Breast epithelium (tissue), 4 donors: ENCODE measurements around the gene TATDN2. TPM values are rescaled to one million over a fixed set of nuclear protein-coding genes. Genes with fewer than 3 reads are reported as not detected.

Experiments
- DNase-seq, 2 donors: peaks; one replicate each; pipeline ENCODE4 v3.0.0-alpha.2; 2019; ENCODE audit warnings: low spot score in 2 of 2
- H3K27ac ChIP-seq, 2 donors: fragments of 200-600 bp; sonication (generic) in 1 of 2; one replicate each; pipeline ENCODE4 v1.5.1; 2016 to 2019; ENCODE audit warnings: mild to moderate bottlenecking in 1 of 2
- H3K27me3 ChIP-seq, 2 donors: fragments of 200-600 bp; sonication (generic) in 1 of 2; one replicate each; pipeline versions ENCODE4 v1.5.1 to v1.6.0; 2017 to 2019; ENCODE audit warnings: control low read depth in 1 of 2, mild to moderate bottlenecking in 1 of 2
- H3K36me3 ChIP-seq: fragments of 200-600 bp; one replicate; pipeline ENCODE4 v1.5.1; 2019
- H3K4me1 ChIP-seq, 2 donors: fragments of 200-600 bp; sonication (generic); one replicate each; pipeline ENCODE4 v1.5.1; 2016 to 2019; ENCODE audit warnings: control low read depth in 1 of 2
- H3K4me3 ChIP-seq, 3 donors: fragments of 200-600 bp; sonication (generic); 1 replicate in 2 of 3; 2 replicates in 1 of 3; pipeline ENCODE4 v1.5.1; 2016 to 2019; ENCODE audit warnings: mild to moderate bottlenecking in 3 of 3, moderate library complexity in 2 of 3
- H3K9me3 ChIP-seq, 2 donors: fragments of 200-600 bp; sonication (generic) in 1 of 2; one replicate each; pipeline ENCODE4 v1.5.1; 2016 to 2019; ENCODE audit warnings: control low read depth in 1 of 2
- CTCF ChIP-seq, 3 donors: fragments of 450-650 bp; IDR thresholded peaks; one replicate each; pipeline ENCODE4 v1.5.1; 2016 to 2017; ENCODE audit warnings: antibody characterized with exemption in 3 of 3, mild to moderate bottlenecking in 3 of 3, moderate library complexity in 3 of 3
- POLR2A ChIP-seq: fragments of 450-650 bp; IDR thresholded peaks from one replicate; pipeline ENCODE4 v1.6.1; 2016; ENCODE audit warnings: antibody characterized with exemption, mild to moderate bottlenecking, moderate library complexity
- POLR2AphosphoS5 ChIP-seq, 3 donors: sonication (generic); formaldehyde crosslinking; IDR thresholded peaks; one replicate each; pipeline ENCODE4 v1.6.1; 2017; ENCODE audit warnings: antibody characterized with exemption in 3 of 3
- intact Hi-C: fragments of 100-400 bp; cut with DNase I; formaldehyde crosslinking; loops from one replicate; pipeline ENCODE4 v1.15.1; 2023; ENCODE audit warnings: low total_unique reads
- total RNA-seq, 3 donors: library from RNA; depleted of rRNA; stranded (reverse); fragments of >200 nt; gene quantifications; one replicate each; pipeline ENCODE4 v1.1.0, GENCODE V29; 2016

TATDN2 gene
- total RNA-seq, 3 donors from 2014 or later = 14.6 to 19.3 (median 18.7) TPM

- H3K36me3 ChIP-seq = no peaks in the 10 kb centered on the region
- H3K27me3 ChIP-seq = no peaks in the 10 kb centered on the region
- H3K4me1 ChIP-seq = peaks cover 0 to 4% of the 10 kb centered on the region in 2 donors
- H3K27ac ChIP-seq = no peak overlapping the region
- no peak for DNase-seq
- intact Hi-C loops = no loop called here
- no peaks in the 10 kb centered on the region for H3K9me3 ChIP-seq
- no peak overlapping the region for H3K4me3 ChIP-seq
- TF ChIP-seq CTCF (IDR thresholded peaks at IDR 0.05) = no peak
- no peak for TF ChIP-seq POLR2AphosphoS5 (IDR thresholded peaks at IDR 0.05)
- TF ChIP-seq POLR2A = no peak
Measured at GRCh38 chr3:10280571-10280970, 32.3 kb downstream of the TATDN2 start.

DNA sequence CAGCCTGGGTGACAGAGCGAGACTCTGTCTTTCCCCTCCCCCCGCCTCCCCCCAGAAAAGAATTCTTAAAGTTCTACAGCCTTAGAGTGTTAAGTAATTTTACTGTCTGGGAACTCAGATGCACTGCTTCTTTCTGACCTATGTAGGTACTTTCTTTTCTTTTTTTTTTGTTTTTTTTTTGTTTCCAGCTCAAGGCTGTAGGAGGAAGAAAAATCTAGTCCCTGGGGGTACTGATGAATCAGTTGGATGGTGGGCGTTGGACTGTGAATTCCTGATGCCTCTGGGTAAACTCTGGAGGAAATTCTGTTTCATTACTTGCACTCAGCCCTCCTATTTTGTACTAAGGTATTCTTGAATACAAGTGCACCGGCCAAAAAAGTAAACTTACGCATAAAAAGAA lies 33.7 kb downstream of the TATDN2 start:
- peak overlapping the region in 1 of 2 donors; percentile 26 for H3K27ac ChIP-seq
- no peak overlapping the region for H3K4me3 ChIP-seq
- TF ChIP-seq POLR2A (no peak), CTCF (IDR thresholded peaks at IDR 0.05) (no peak), POLR2AphosphoS5 (IDR thresholded peaks at IDR 0.05) (no peak)
- no peaks in the 10 kb centered on the region for H3K9me3 ChIP-seq
- no peak for DNase-seq
- intact Hi-C loops = no loop called here
- no peaks in the 10 kb centered on the region for H3K36me3 ChIP-seq
- peaks cover 0 to 8% of the 10 kb centered on the region in 2 donors for H3K4me1 ChIP-seq
- H3K27me3 ChIP-seq = no peaks in the 10 kb centered on the region

DNA sequence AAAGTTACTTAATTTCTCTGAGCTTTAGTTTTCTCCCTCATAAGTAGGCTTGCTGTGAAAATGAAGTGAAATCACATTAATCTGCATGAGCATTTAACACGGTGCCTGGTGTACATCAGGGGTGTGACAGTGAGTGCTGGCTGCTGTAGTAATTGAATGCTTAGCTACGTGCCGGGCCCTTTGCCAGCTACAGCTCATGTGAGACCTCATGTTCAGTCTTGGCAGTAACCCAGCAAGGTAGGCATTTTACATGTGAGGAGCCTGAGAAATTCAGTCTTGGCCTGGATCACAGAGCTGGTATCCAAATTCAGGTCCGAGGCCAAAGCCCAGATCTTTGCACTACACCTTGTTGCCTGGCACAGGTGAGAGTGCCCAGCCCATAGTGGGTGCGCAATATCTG lies 35.4 kb downstream of the TATDN2 start:
- intact Hi-C loops = no loop called here
- Histone ChIP-seq H3K4me3 (no peak overlapping the region), H3K27me3 (no peaks in the 10 kb centered on the region), H3K4me1 (peaks cover 0 to 8% of the 10 kb centered on the region in 2 donors), H3K27ac (no peak overlapping the region), H3K36me3 (no peaks in the 10 kb centered on the region), H3K9me3 (no peaks in the 10 kb centered on the region)
- TF ChIP-seq POLR2A (no peak), CTCF (IDR thresholded peaks at IDR 0.05) (no peak), POLR2AphosphoS5 (IDR thresholded peaks at IDR 0.05) (no peak)
- peak; percentile 59 to 64 for DNase-seq

DNA sequence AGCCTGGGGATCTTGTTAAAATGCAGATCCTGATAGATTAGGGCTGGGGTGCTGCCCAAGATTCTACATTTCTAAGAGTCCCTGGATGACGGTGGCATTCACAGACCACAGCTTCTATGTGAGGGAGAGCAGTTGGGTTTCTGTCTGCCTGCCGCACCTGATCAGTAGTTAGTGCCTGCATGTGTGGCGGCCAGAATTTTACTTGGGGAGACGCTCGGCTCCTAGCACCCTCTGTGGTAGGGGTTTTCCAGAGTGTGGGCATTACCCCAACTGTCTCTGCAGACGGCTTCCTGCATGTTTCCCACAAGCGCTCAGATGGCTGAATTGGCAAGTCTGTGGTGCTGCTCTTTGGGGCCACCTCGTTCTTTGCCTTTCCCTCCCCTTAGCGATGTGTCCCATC lies 36.2 kb downstream of the TATDN2 start:
- Histone ChIP-seq H3K27me3 (no peaks in the 10 kb centered on the region), H3K36me3 (no peaks in the 10 kb centered on the region), H3K27ac (peak overlapping the region in 1 of 2 donors; percentile 13), H3K4me3 (no peak overlapping the region), H3K4me1 (peaks cover 0 to 8% of the 10 kb centered on the region in 2 donors), H3K9me3 (no peaks in the 10 kb centered on the region)
- TF ChIP-seq POLR2AphosphoS5 (IDR thresholded peaks at IDR 0.05) (no peak), CTCF (IDR thresholded peaks at IDR 0.05) (no peak), POLR2A (no peak)
- intact Hi-C loops = no loop called here
- DNase-seq = no peak

DNA sequence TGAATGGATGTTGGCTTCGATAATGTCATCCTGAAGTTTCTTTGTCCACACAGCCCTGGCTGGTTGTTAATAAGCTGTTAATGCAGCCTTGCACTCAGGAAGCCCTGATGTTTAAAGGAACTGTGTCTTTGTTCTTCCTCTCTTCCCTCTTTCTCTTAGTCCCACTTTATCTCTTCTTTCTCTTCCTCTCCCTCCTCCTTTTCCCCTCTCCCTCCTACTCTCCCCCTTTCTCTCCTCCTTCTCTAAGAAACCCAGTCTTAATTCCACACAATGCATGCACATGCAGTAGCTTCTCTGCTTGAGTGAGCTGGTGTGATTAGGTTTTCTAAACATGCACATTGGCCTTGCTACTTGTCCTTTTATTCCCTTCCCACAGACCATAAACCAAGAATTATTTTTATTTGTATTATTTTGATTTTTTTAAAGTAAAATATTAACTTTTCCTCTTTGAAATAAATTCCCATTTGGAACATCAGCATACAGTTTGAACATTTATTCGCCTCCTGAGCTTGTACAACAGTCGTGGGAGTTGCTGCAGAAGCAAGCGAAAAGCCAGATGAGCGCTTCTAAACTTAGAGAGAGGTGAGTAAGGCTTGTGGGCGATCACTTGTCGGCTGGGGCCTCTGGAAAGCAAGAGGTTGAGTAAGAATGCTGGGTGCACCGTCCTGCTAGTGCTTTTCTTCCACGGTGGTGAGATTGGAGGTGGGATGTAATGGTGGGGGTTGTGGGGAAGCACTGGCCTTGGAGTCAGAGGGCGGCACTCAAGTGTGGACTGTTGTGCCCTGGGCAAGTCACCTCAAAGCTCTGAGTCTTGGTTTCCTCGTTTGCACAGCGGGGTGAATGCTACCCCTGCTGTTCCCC lies 37.2 kb downstream of the TATDN2 start:
- Histone ChIP-seq H3K27ac (no peak overlapping the region), H3K27me3 (no peaks in the 10 kb centered on the region), H3K9me3 (no peaks in the 10 kb centered on the region), H3K4me3 (no peak overlapping the region), H3K4me1 (peaks cover 0 to 8% of the 10 kb centered on the region in 2 donors), H3K36me3 (no peaks in the 10 kb centered on the region)
- intact Hi-C loops = no loop called here
- TF ChIP-seq POLR2AphosphoS5 (IDR thresholded peaks at IDR 0.05) (no peak), POLR2A (no peak), CTCF (IDR thresholded peaks at IDR 0.05) (no peak)
- no peak for DNase-seq
